Fibroblast of lung (primary cell): ENCODE data around the gene INPP1. TPM values are rescaled to one million over a fixed set of nuclear protein-coding genes. Genes with fewer than 3 reads are reported as not detected.
A peak's percentile ranks its signal among the peaks of the same experiment; 100 is the strongest.
"Not testable (repeated sequence)": the region's sequence is repeated elsewhere in the genome, so short reads cannot be mapped to it uniquely, and the experiment has no call there.

Experiments used
- DNase-seq, 2 donors: peaks; one replicate each; pipeline versions ENCODE4 v3.0.0 to v3.0.0-alpha.2; 2010; ENCODE audit warnings: low read depth in 2 of 2
- H2AFZ ChIP-seq: 2 replicates; pipeline ENCODE4 v1.5.1; 2012; ENCODE audit warnings: low read length, control low read depth, inconsistent platforms
- H3K27ac ChIP-seq: 2 replicates; pipeline ENCODE4 v1.5.1; 2011; ENCODE audit warnings: low read length, control low read depth; ENCODE audit not compliant: insufficient read depth
- H3K27me3 ChIP-seq: 2 replicates; pipeline ENCODE4 v1.5.1; 2011; ENCODE audit warnings: mild to moderate bottlenecking, low read length; ENCODE audit not compliant: control insufficient read depth, insufficient read depth
- H3K36me3 ChIP-seq: 2 replicates; pipeline ENCODE4 v1.5.1; 2011; ENCODE audit warnings: low read length; ENCODE audit not compliant: control insufficient read depth, insufficient read depth
- H3K4me1 ChIP-seq: 2 replicates; pipeline ENCODE4 v1.5.1; 2011; ENCODE audit warnings: low read length; ENCODE audit not compliant: control insufficient read depth, insufficient read depth; ENCODE audit errors: extremely low read depth
- H3K4me2 ChIP-seq: 2 replicates; pipeline ENCODE4 v1.5.1; 2011; ENCODE audit warnings: low read length, control low read depth; ENCODE audit not compliant: insufficient read depth; ENCODE audit errors: extremely low read depth
- H3K4me3 ChIP-seq, 4 experiments: fragments of 200-600 bp in 1 of 4; sonication (generic) in 1 of 4; replicated peaks in 1 of 4; 2 replicates each; pipeline ENCODE4 v1.5.1; 2011 to 2016; ENCODE audit warnings: low read length in 4 of 4, low read depth in 3 of 4, mild to moderate bottlenecking in 3 of 4, control low read depth in 2 of 4, inconsistent platforms in 1 of 4, mixed read lengths in 1 of 4; ENCODE audit not compliant: insufficient read depth in 1 of 4; ENCODE audit errors: control extremely low read depth in 1 of 4
- H3K79me2 ChIP-seq: 2 replicates; pipeline ENCODE4 v1.5.1; 2012; ENCODE audit warnings: mild to moderate bottlenecking, low read length, inconsistent platforms; ENCODE audit not compliant: control insufficient read depth, insufficient read depth
- H3K9ac ChIP-seq: 2 replicates; pipeline ENCODE4 v1.5.1; 2011; ENCODE audit warnings: mild to moderate bottlenecking, low read length, control low read depth; ENCODE audit not compliant: insufficient read depth
- H3K9me3 ChIP-seq: 2 replicates; pipeline ENCODE4 v1.5.1; 2012; ENCODE audit warnings: low read depth, low read length; ENCODE audit not compliant: control insufficient read depth, insufficient read depth
- H4K20me1 ChIP-seq: 2 replicates; pipeline ENCODE4 v1.5.1; 2011; ENCODE audit warnings: low read length; ENCODE audit not compliant: control insufficient read depth, insufficient read depth; ENCODE audit errors: extremely low read depth
- CTCF ChIP-seq, 2 donors: IDR thresholded peaks in 1 of 2; conservative IDR thresholded peaks in 1 of 2; 1 replicate in 1 of 2; 2 replicates in 1 of 2; pipeline ENCODE4 v1.5.1; 2011 to 2012; ENCODE audit warnings: low read length in 2 of 2, control low read depth in 1 of 2, inconsistent platforms in 1 of 2, low read depth in 1 of 2, mild to moderate bottlenecking in 1 of 2
- EZH2 ChIP-seq: IDR thresholded peaks from 2 replicates; pipeline ENCODE4 v1.5.1; 2012; ENCODE audit warnings: low read length, control low read depth, mild to moderate bottlenecking; ENCODE audit errors: missing control alignments
- polyA plus RNA-seq, 2 donors: library from polyadenylated mRNA; depleted of rRNA in 1 of 2; stranded (reverse) in 1 of 2; unstranded in 1 of 2; fragments of >200 nt; gene quantifications; 2 replicates each; pipeline ENCODE4 v1.2.1, GENCODE V29; 2011 to 2012; ENCODE audit warnings: missing spikeins in 1 of 2
- total RNA-seq: library from RNA; depleted of rRNA; stranded (reverse); fragments of >200 nt; gene quantifications from 2 replicates; pipeline ENCODE4 v1.2.1, GENCODE V29; 2014

INPP1 gene
- total and polyA plus RNA-seq, 2 donors (not counting 1 experiment from before 2014, with no cell fraction given): 14.0 to 16.4 TPM

GRCh38 chr2:190355968-190356644, 12.7 kb downstream of the INPP1 start:
- Histone ChIP-seq H3K79me2 (peaks cover 2% of the 10 kb centered on the region), H3K4me1 (peaks cover 3% of the 10 kb centered on the region), H3K9ac (no peak overlapping the region), H3K27me3 (no peaks in the 10 kb centered on the region), H3K36me3 (no peaks in the 10 kb centered on the region), H2AFZ (no peak overlapping the region), H3K4me3 (no peak overlapping the region), H3K9me3 (no peaks in the 10 kb centered on the region), H4K20me1 (no peaks in the 10 kb centered on the region), H3K27ac (no peak overlapping the region), H3K4me2 (no peak overlapping the region)
- TF ChIP-seq EZH2 (no peak), CTCF (conservative IDR thresholded peaks at IDR 0.05 in 1 of 2, IDR thresholded peaks at IDR 0.05 in 1 of 2; ENCODE audit: low read depth in 1 of 2, low read length in 2 of 2) (no peak)
- no peak for DNase-seq

- Histone ChIP-seq H3K9ac (no peak overlapping the region), H2AFZ (no peak overlapping the region), H4K20me1 (no peaks in the 10 kb centered on the region), H3K9me3 (no peaks in the 10 kb centered on the region), H3K4me3 (no peak overlapping the region), H3K4me1 (peaks cover 3% of the 10 kb centered on the region), H3K27me3 (no peaks in the 10 kb centered on the region), H3K36me3 (no peaks in the 10 kb centered on the region), H3K4me2 (no peak overlapping the region), H3K79me2 (peaks cover 2% of the 10 kb centered on the region), H3K27ac (no peak overlapping the region)
- DNase-seq: peak in 1 of 2 donors; percentile 55
- TF ChIP-seq CTCF (conservative IDR thresholded peaks at IDR 0.05 in 1 of 2, IDR thresholded peaks at IDR 0.05 in 1 of 2; ENCODE audit: low read depth in 1 of 2, low read length in 2 of 2) (no peak), EZH2 (no peak)
Measured at GRCh38 chr2:190357600-190357999, 14.2 kb downstream of the INPP1 start.

GRCh38 chr2:190358655-190359448, 15.5 kb downstream of the INPP1 start:
- H3K4me3 ChIP-seq, H3K36me3 ChIP-seq, H3K9me3 ChIP-seq, H4K20me1 ChIP-seq, DNase-seq, H3K4me2 ChIP-seq, H3K4me1 ChIP-seq, H3K27me3 ChIP-seq, H3K27ac ChIP-seq, H3K79me2 ChIP-seq, H3K9ac ChIP-seq, H2AFZ ChIP-seq: not testable (repeated sequence)
